ENCODE results near the gene RTL1.

- TF ChIP-seq CTCF (IDR thresholded peaks at IDR 0.05) (no peak), POLR2A (IDR thresholded peaks at IDR 0.05) (no peak)
These were observed 29.5 kb downstream of the RTL1 start for GRCh38 chr14:100874051-100874410.

All from Peyer's patch (tissue), 4 donors.